PC-9 (cell line): ENCODE measurements around the gene PCARE.

Experiments
- CTCF ChIP-seq: fragments of 200-600 bp; sonication (generic); conservative IDR thresholded peaks from 2 replicates; pipeline ENCODE4 v1.6.1; 2017; ENCODE audit warnings: mixed run types, antibody characterized with exemption, mild to moderate bottlenecking, moderate library complexity
- EZH2 ChIP-seq: fragments of 200-600 bp; sonication (generic); IDR thresholded peaks from 2 replicates; pipeline ENCODE4 v1.8.0; 2017; ENCODE audit warnings: antibody characterized with exemption, low read depth

- TF ChIP-seq EZH2 (no peak), CTCF (no peak)
Observed at GRCh38 chr2:29055601-29056000, 18.7 kb downstream of the PCARE start.
